A549 (cell line): ENCODE data around the gene PBX3. TPM values are rescaled to one million over a fixed set of nuclear protein-coding genes. Genes with fewer than 3 reads are reported as not detected.

Experiments
- ATAC-seq, 2 experiments: fragments of 200-7000 bp in 1 of 2; fragments of >200 bp in 1 of 2; cut with Nextera tagmentation in 1 of 2; cut with Tn5 transposase in 1 of 2; 3 replicates each; pipeline versions ENCODE4 v1.8.0 to v1.9.1; 2018 to 2020; ENCODE audit warnings: mild to moderate bottlenecking in 1 of 2, moderate library complexity in 1 of 2
- CTCF ChIA-PET: fragments of 300-600 bp; sonication (Branson Sonifier 250); formaldehyde crosslinking; extraction: SDS; loops from one replicate; lab custom pipeline; 2021; ENCODE audit warnings: antibody characterized with exemption, inconsistent platforms; lab: Yijun Ruan, JAX
- POLR2A ChIA-PET: fragments of 350-600 bp; formaldehyde crosslinking; extraction: SDS; loops from one replicate; lab custom pipeline; 2021; ENCODE audit warnings: antibody characterized with exemption, inconsistent platforms; lab: Yijun Ruan, JAX
- DNase-seq, 2 experiments: peaks; one replicate each; pipeline versions ENCODE4 v3.0.0 to v3.0.0-alpha.2; 2011 to 2016; ENCODE audit warnings: low read depth in 1 of 2, low spot score in 1 of 2
- FAIRE-seq: peaks from 2 replicates; lab custom pipeline; 2011; peaks lifted over from hg19 to GRCh38; lab: Jason Lieb, UNC
- H3K27ac ChIP-seq, 2 experiments: fragments of >200 bp; sonication (Bioruptor Twin); formaldehyde crosslinking; 3 replicates each; pipeline ENCODE4 v1.5.1; 2016 to 2017
- H3K4me1 ChIP-seq: fragments of >200 bp; sonication (Bioruptor Twin); formaldehyde crosslinking; 3 replicates; pipeline ENCODE4 v1.6.1; 2016
- H3K4me2 ChIP-seq: fragments of >200 bp; sonication (Bioruptor Twin); formaldehyde crosslinking; 3 replicates; pipeline ENCODE4 v1.6.1; 2016
- H3K4me3 ChIP-seq: fragments of >200 bp; sonication (Bioruptor Twin); formaldehyde crosslinking; 3 replicates; pipeline ENCODE4 v1.5.1; 2016
- H3K9me3 ChIP-seq: fragments of >200 bp; sonication (Bioruptor Twin); formaldehyde crosslinking; 3 replicates; pipeline ENCODE4 v1.6.1; 2016
- ATOH8 ChIP-seq: fragments of 250-450 bp; sonication (Bioruptor Pico); IDR thresholded peaks from 2 replicates; pipeline ENCODE4 v1.5.0; 2020; ENCODE audit warnings: low read depth, mild to moderate bottlenecking, moderate library complexity
- CBX8 ChIP-seq: fragments of 200-600 bp; sonication (generic); IDR thresholded peaks from 2 replicates; pipeline ENCODE4 v1.6.1; 2016
- CHD2 ChIP-seq: fragments of 150-350 bp; IDR thresholded peaks from 2 replicates; pipeline ENCODE4 v1.6.1; 2014; ENCODE audit warnings: low read length; ENCODE audit not compliant: partially characterized antibody
- EP300 ChIP-seq, 2 experiments: fragments of >200 bp; sonication (Bioruptor Twin); formaldehyde crosslinking; IDR thresholded peaks; 2 replicates in 1 of 2; 3 replicates in 1 of 2; pipeline ENCODE4 v1.6.1; 2016 to 2017
- FOXS1 ChIP-seq: fragments of 250-450 bp; sonication (Bioruptor Pico); IDR thresholded peaks from 2 replicates; pipeline ENCODE4 v1.5.0; 2020; ENCODE audit warnings: mild to moderate bottlenecking, moderate library complexity
- HEYL ChIP-seq: fragments of 250-450 bp; sonication (Bioruptor Pico); IDR thresholded peaks from 2 replicates; pipeline ENCODE4 v1.8.0; 2021; ENCODE audit warnings: mild to moderate bottlenecking, moderate library complexity
- HMGXB4 ChIP-seq: fragments of 250-450 bp; sonication (Bioruptor Pico); IDR thresholded peaks from 2 replicates; pipeline ENCODE4 v1.5.0; 2021; ENCODE audit warnings: mild to moderate bottlenecking, moderate library complexity, borderline replicate concordance
- MAFK ChIP-seq: fragments of 450-650 bp; IDR thresholded peaks from 2 replicates; pipeline ENCODE4 v1.6.1; 2014; ENCODE audit not compliant: partially characterized antibody
- MYC ChIP-seq: IDR thresholded peaks from 2 replicates; pipeline ENCODE4 v1.6.1; 2012; ENCODE audit warnings: mild to moderate bottlenecking, inconsistent platforms, low read length, improper control_type of control experiment, borderline replicate concordance
- NR3C1 ChIP-seq: fragments of >200 bp; sonication (Bioruptor Twin); formaldehyde crosslinking; IDR thresholded peaks from 3 replicates; pipeline ENCODE4 v1.6.1; 2017
- PBX3 ChIP-seq: IDR thresholded peaks from 2 replicates; pipeline ENCODE4 v1.6.1; 2012
- PHF8 ChIP-seq: fragments of 200-600 bp; sonication (generic); IDR thresholded peaks from 2 replicates; pipeline ENCODE4 v1.6.1; 2016; ENCODE audit warnings: low read depth, mild to moderate bottlenecking, antibody characterized with exemption, moderate library complexity, borderline replicate concordance
- POLR2AphosphoS2 ChIP-seq: conservative IDR thresholded peaks from 2 replicates; pipeline ENCODE4 v1.6.1; 2012; ENCODE audit warnings: low read length, improper control_type of control experiment, inconsistent platforms
- RAD21 ChIP-seq, 2 experiments: fragments of >200 bp in 1 of 2; sonication (Bioruptor Twin) in 1 of 2; formaldehyde crosslinking in 1 of 2; IDR thresholded peaks in 1 of 2; conservative IDR thresholded peaks in 1 of 2; 2 replicates in 1 of 2; 3 replicates in 1 of 2; pipeline ENCODE4 v1.6.1; 2012 to 2018; ENCODE audit warnings: inconsistent platforms in 1 of 2
- RCOR1 ChIP-seq: fragments of 150-350 bp; IDR thresholded peaks from 2 replicates; pipeline ENCODE4 v1.6.1; 2014; ENCODE audit warnings: antibody characterized with exemption, low read length, low read depth
- RFX5 ChIP-seq: fragments of 450-650 bp; IDR thresholded peaks from 2 replicates; pipeline ENCODE4 v1.7.1; 2014; ENCODE audit warnings: antibody characterized with exemption, mild to moderate bottlenecking, moderate library complexity
- TP53 ChIP-seq: fragments of 250-450 bp; sonication (Bioruptor Pico); IDR thresholded peaks from 2 replicates; pipeline ENCODE4 v1.5.0; 2021; ENCODE audit warnings: mild to moderate bottlenecking, moderate library complexity
- ZC3H11A ChIP-seq: fragments of 450-650 bp; IDR thresholded peaks from 2 replicates; pipeline ENCODE4 v1.6.1; 2014; ENCODE audit warnings: antibody characterized with exemption, mild to moderate bottlenecking
- ZFP36 ChIP-seq: fragments of 450-650 bp; IDR thresholded peaks from 2 replicates; pipeline ENCODE4 v1.6.1; 2014; ENCODE audit warnings: borderline replicate concordance; ENCODE audit not compliant: partially characterized antibody
- ZSCAN20 ChIP-seq: fragments of 250-450 bp; sonication (Bioruptor Pico); IDR thresholded peaks from 2 replicates; pipeline ENCODE4 v1.8.0; 2022; ENCODE audit warnings: mild to moderate bottlenecking, moderate library complexity
- WGBS: methylation state at CpG from one replicate; pipeline ENCODE4 v1.1.6; 2017; ENCODE audit errors: missing lambda C conversion rate; 5-methylcytosine and 5-hydroxymethylcytosine counted together
- polyA plus RNA-seq, 4 experiments: library from polyadenylated mRNA; depleted of rRNA in 3 of 4; stranded (reverse); fragments of >200 nt; fragmentation: RNase III in 1 of 4; extraction: RNeasy Plus Mini Kit Qiagen cat#74134 plus additional on column Dnase treatment in 1 of 4; gene quantifications; 2 replicates in 3 of 4; 3 replicates in 1 of 4; pipeline ENCODE4 v1.2.3, GENCODE V29; 2011 to 2017

Gene PBX3
- polyA plus RNA-seq, 2 of the 4 experiments (the other 2 are of a cell fraction), result 10.7 to 23.5 TPM

GRCh38 chr9:125997196-125997823, 250.1 kb downstream of the PBX3 start:
- ATAC-seq, result no peak
- no peaks in the 10 kb centered on the region for H3K9me3 ChIP-seq
- WGBS, result 72% methylated on average over 15 of the region's 17 CpGs
- H3K4me1 ChIP-seq, result no peaks in the 10 kb centered on the region
- H3K27ac ChIP-seq, result no peak overlapping the region
- no peak for TF ChIP-seq CBX8
- no peak for TF ChIP-seq MYC
- no peak for TF ChIP-seq POLR2AphosphoS2
- ChIA-PET POLR2A (no interaction called here), CTCF (interaction anchor here (0.6 to 1.5 kb wide), 2 partner anchors 590 to 830 kb away, joined by 3 to 5 read pairs; no protein-coding TSS in a partner anchor)
- H3K4me3 ChIP-seq, result no peak overlapping the region
- no peak for FAIRE-seq
- DNase-seq, result no peak
- H3K4me2 ChIP-seq, result no peak overlapping the region

GRCh38 chr9:125998837-125999503, 251.8 kb downstream of the PBX3 start:
- no peak overlapping the region for H3K4me2 ChIP-seq
- ChIA-PET POLR2A (no interaction called here), CTCF (interaction anchor here (1.0 to 1.5 kb wide), 2 partner anchors 96 to 591 kb away, joined by 3 to 5 read pairs; no protein-coding TSS in a partner anchor)
- no peak for FAIRE-seq
- DNase-seq, result no peak
- no peaks in the 10 kb centered on the region for H3K4me1 ChIP-seq
- 77% methylated on average over 16 of the region's 17 CpGs for WGBS
- no peaks in the 10 kb centered on the region for H3K9me3 ChIP-seq
- no peak overlapping the region for H3K27ac ChIP-seq
- no peak overlapping the region for H3K4me3 ChIP-seq
- no peak for TF ChIP-seq TP53
- no peak for TF ChIP-seq PBX3
- no peak for TF ChIP-seq EP300 (IDR thresholded peaks at IDR 0.05)
- no peak for TF ChIP-seq NR3C1
- no peak for ATAC-seq

- ChIA-PET POLR2A (no interaction called here), CTCF (interaction anchor here (1.0 kb wide), 1 partner anchor 95 kb away, joined by 3 read pairs; no protein-coding TSS in a partner anchor)
- no peak for TF ChIP-seq RCOR1
- 33% methylated on average over 2 of the region's 2 CpGs for WGBS
- DNase-seq (no peak), FAIRE-seq (no peak), ATAC-seq (no peak)
- no peak overlapping the region for H3K4me3 ChIP-seq
- no peaks in the 10 kb centered on the region for H3K9me3 ChIP-seq
- H3K4me2 ChIP-seq, result no peak overlapping the region
- no peak overlapping the region for H3K27ac ChIP-seq
- H3K4me1 ChIP-seq, result no peaks in the 10 kb centered on the region
Measured at GRCh38 chr9:125999504-125999881, 252.3 kb downstream of the PBX3 start.

GRCh38 chr9:126000256-126000655, 253.1 kb downstream of the PBX3 start:
- H3K27ac ChIP-seq, result no peak overlapping the region
- DNase-seq (no peak), FAIRE-seq (no peak), ATAC-seq (no peak)
- ChIA-PET CTCF (interaction anchor here (1.0 kb wide), 1 partner anchor 500 kb away, joined by 3 read pairs; no protein-coding TSS in a partner anchor), POLR2A (no interaction called here)
- TF ChIP-seq ATOH8, result no peak
- TF ChIP-seq HEYL (CRISPR knock-in tag), result no peak
- TF ChIP-seq FOXS1 (CRISPR knock-in tag), result no peak
- TF ChIP-seq PHF8, result no peak
- TF ChIP-seq RCOR1, result no peak
- TF ChIP-seq CHD2, result no peak
- TF ChIP-seq RFX5, result no peak
- no peak for TF ChIP-seq ZFP36
- no peak for TF ChIP-seq RAD21 (conservative IDR thresholded peaks at IDR 0.05 in 1 of 2, IDR thresholded peaks at IDR 0.05 in 1 of 2)
- TF ChIP-seq MAFK, result no peak
- TF ChIP-seq POLR2AphosphoS2, result no peak
- TF ChIP-seq EP300 (IDR thresholded peaks at IDR 0.05), result no peak
- no peak for TF ChIP-seq HMGXB4 (CRISPR knock-in tag)
- no peak for TF ChIP-seq ZSCAN20 (CRISPR knock-in tag)
- no peak for TF ChIP-seq ZC3H11A
- no peaks in the 10 kb centered on the region for H3K9me3 ChIP-seq
- no peak overlapping the region for H3K4me2 ChIP-seq
- no peak overlapping the region for H3K4me3 ChIP-seq
- H3K4me1 ChIP-seq, result no peaks in the 10 kb centered on the region
- 82% methylated on average over 6 of the region's 6 CpGs for WGBS
